22Rv1 (cell line): ENCODE data around the gene EMP2.

Experiments used
- CTCF ChIP-seq: fragments of 450-650 bp; IDR thresholded peaks from 2 replicates; pipeline ENCODE4 v1.5.1; 2017; ENCODE audit warnings: mild to moderate bottlenecking
- ZFX ChIP-seq: fragments of 450-650 bp; IDR thresholded peaks from 2 replicates; pipeline ENCODE4 v1.6.1; 2017; ENCODE audit warnings: antibody characterized with exemption, borderline replicate concordance

GRCh38 chr16:10493276-10493675, 87.1 kb downstream of the EMP2 start:
- TF ChIP-seq CTCF (no peak), ZFX (no peak)
